Thyroid gland (tissue), 4 donors: Measurements from ENCODE around the gene OGFR. TPM values are rescaled to one million over a fixed set of nuclear protein-coding genes. Genes with fewer than 3 reads are reported as not detected.

Experiments
- DNase-seq, 2 donors: peaks; one replicate each; pipeline ENCODE4 v3.0.0-alpha.2; 2019
- H3K27ac ChIP-seq, 3 donors: fragments of 200-600 bp; sonication (generic); 1 replicate in 2 of 3; 2 replicates in 1 of 3; pipeline ENCODE4 v1.5.1; 2016 to 2019; ENCODE audit warnings: mild to moderate bottlenecking in 1 of 3, moderate library complexity in 1 of 3
- H3K27me3 ChIP-seq: fragments of 200-600 bp; sonication (generic); one replicate; pipeline ENCODE4 v1.5.1; 2019
- H3K36me3 ChIP-seq, 2 donors: fragments of 200-600 bp; sonication (generic); one replicate each; pipeline ENCODE4 v1.5.1; 2016 to 2019
- H3K4me1 ChIP-seq, 2 donors: fragments of 200-600 bp; sonication (generic); one replicate each; pipeline ENCODE4 v1.5.1; 2017 to 2019
- H3K4me3 ChIP-seq, 3 donors: fragments of 200-600 bp; sonication (generic); replicated peaks in 1 of 3; 1 replicate in 2 of 3; 2 replicates in 1 of 3; pipeline ENCODE4 v1.5.1; 2016; ENCODE audit warnings: mild to moderate bottlenecking in 1 of 3
- H3K9me3 ChIP-seq: fragments of 200-600 bp; sonication (generic); one replicate; pipeline ENCODE4 v1.5.1; 2017
- POLR2A ChIP-seq, 2 donors: fragments of 450-650 bp; IDR thresholded peaks; one replicate each; pipeline ENCODE4 v1.6.1; 2017; ENCODE audit warnings: antibody characterized with exemption in 2 of 2, mild to moderate bottlenecking in 2 of 2, moderate library complexity in 1 of 2
- WGBS, 2 donors: methylation state at CpG; one replicate each; pipeline ENCODE4 v1.1.5; 2017; 5-methylcytosine and 5-hydroxymethylcytosine counted together
- intact Hi-C: fragments of 100-400 bp; cut with DNase I; formaldehyde crosslinking; loops from one replicate; pipeline ENCODE4 v1.15.1; 2023
- small RNA-seq: library from RNA; depleted of rRNA; stranded (forward); fragments of <200 nt; gene quantifications from one replicate; pipeline ENCODE3, GENCODE V24; 2016
- total RNA-seq, 4 donors: library from RNA; depleted of rRNA; stranded (reverse); fragments of >200 nt; gene quantifications; one replicate each; pipeline ENCODE4 v1.2.3, GENCODE V29; 2016
- TF ChIP-seq, protein P1 (sequence below), 6 experiments: fragments of 200-600 bp in 3 of 6; fragments of 450-650 bp in 3 of 6; sonication (generic) in 3 of 6; IDR thresholded peaks; one replicate each; pipeline ENCODE4 v1.5.1; 2016 to 2019; ENCODE audit warnings: antibody characterized with exemption in 6 of 6, mild to moderate bottlenecking in 2 of 6, inconsistent platforms in 1 of 6, moderate library complexity in 1 of 6

Gene OGFR
- total RNA-seq, 4 donors from 2014 or later = 50.0 to 67.6 (median 63.7) TPM

DNA sequence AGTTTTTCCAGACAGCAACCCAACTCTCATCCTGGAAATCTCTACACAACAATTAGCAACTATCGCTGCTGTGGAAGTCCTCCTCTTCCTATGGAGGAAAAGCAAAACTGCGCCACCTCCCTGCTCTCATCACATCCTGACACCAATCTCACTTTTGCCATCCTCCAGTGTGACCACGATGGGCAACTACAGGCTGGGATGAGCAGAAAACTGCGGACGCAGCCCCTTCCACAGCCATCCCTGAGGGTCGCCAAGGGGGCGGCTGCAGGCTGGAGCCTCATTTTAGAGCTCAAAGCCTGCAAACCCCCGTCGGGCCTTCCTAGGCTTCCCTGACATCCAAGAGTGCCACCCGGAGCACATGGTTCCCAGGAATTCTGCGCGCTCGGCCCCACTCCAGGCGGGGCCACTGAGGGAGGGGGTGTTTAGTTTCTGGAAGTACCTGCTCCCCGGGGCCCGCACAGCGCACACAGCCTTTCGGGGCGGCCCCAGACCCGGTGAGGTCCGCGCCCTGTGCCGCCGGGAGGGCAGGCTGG is 55.8 kb downstream of the OGFR start:
- H3K36me3 ChIP-seq = peaks cover 8 to 10% of the 10 kb centered on the region in 2 donors
- WGBS, 2 donors = 21 to 27% methylated on average over 7 to 14 of the region's 24 CpGs
- H3K4me3 ChIP-seq = peak overlapping the region in 1 of 3 donors; percentile 38
- H3K27me3 ChIP-seq = no peaks in the 10 kb centered on the region
- H3K9me3 ChIP-seq = no peaks in the 10 kb centered on the region
- H3K4me1 ChIP-seq = peaks cover 17 to 26% of the 10 kb centered on the region in 2 donors
- intact Hi-C loops = loop anchor here (2.0 kb wide), 1 partner anchor 54 kb away; no protein-coding TSS in a partner anchor
- DNase-seq = peak in 1 of 2 donors; percentile 24
- no peak overlapping the region for H3K27ac ChIP-seq
- no peak for TF ChIP-seq POLR2A (IDR thresholded peaks at IDR 0.05)

DNA sequence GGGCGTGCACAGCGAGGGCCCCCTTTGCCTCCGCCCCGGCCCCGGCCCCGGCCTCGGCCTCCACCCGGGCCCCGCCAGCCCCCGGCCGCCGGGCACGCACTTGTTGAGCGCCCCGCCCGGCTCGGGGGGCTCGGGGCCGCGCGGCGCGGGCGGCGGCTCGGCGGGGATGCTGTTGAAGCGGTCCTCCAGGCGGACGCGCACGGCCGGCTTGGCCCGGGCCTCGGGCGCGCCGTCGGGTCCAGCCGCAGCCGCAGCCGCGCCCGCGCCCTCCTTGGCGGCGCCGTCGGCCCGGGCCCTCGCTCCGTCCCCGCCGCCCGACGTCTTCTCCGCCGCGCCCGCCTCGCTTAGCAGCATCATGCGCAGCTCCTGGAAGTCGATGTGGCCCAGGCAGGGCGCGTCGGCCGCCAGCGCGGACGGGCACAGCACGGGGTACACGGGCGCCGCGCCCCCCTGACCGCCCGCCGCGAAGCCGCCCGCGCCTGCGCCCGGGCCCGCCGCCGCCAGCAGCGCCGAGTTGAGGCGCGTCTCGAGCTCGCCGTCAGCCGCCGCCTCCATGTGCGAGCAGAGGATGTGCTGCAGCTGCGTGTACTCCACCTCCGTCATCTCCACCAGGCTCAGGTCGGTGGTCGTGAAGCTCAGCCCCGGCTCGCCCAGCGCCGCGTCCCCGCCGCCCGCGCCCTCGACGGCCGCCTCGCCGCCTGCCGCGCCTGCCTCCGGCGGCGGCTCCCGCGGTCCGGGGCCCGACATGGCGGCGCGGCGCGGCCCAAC is 56.5 kb downstream of the OGFR start:
- Histone ChIP-seq H3K4me1 (peaks cover 17 to 26% of the 10 kb centered on the region in 2 donors), H3K27me3 (no peaks in the 10 kb centered on the region), H3K27ac (no peak overlapping the region), H3K36me3 (peaks cover 8 to 10% of the 10 kb centered on the region in 2 donors), H3K9me3 (no peaks in the 10 kb centered on the region), H3K4me3 (peak overlapping the region in 1 of 3 donors; percentile 38)
- no CpG with 5 or more reads among the region's 129 CpGs for WGBS, 2 donors
- intact Hi-C loops = loop anchor here (2.0 kb wide), 1 partner anchor 54 kb away; no protein-coding TSS in a partner anchor
- TF ChIP-seq, protein P1, sequence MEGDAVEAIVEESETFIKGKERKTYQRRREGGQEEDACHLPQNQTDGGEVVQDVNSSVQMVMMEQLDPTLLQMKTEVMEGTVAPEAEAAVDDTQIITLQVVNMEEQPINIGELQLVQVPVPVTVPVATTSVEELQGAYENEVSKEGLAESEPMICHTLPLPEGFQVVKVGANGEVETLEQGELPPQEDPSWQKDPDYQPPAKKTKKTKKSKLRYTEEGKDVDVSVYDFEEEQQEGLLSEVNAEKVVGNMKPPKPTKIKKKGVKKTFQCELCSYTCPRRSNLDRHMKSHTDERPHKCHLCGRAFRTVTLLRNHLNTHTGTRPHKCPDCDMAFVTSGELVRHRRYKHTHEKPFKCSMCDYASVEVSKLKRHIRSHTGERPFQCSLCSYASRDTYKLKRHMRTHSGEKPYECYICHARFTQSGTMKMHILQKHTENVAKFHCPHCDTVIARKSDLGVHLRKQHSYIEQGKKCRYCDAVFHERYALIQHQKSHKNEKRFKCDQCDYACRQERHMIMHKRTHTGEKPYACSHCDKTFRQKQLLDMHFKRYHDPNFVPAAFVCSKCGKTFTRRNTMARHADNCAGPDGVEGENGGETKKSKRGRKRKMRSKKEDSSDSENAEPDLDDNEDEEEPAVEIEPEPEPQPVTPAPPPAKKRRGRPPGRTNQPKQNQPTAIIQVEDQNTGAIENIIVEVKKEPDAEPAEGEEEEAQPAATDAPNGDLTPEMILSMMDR (IDR thresholded peaks at IDR 0.05) = no peak
- TF ChIP-seq POLR2A (IDR thresholded peaks at IDR 0.05) = no peak
- DNase-seq = peak; percentile 17 to 33

DNA sequence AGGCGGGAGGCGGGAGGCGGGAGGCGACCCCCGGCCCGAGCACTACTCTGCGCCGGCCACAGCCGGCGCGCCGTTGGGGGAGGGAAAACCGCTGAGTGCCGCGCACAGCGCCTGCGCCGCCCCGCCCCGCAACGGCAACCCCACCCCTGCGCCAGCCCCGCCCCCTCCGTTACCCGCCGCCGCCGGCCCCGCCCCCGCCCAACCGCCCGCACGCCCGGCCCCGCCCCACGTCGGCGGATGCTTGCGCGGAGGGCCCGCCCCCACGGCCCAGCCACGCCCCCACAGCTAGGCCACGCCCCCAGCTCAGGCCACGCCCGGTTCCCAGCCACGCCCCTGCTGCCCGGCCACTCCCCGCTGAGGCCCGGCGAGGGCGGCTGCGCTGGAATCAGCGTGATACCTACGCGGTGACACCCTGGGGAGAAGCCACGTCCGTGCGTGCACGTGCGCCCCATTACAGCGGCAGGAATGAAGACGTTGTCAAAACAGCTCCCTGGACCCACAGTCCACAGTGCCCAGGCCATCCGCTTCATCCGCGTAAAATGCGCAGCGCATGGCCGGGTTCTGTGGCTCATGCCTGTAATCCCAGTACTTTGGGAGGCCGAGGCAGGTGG is 57.2 kb downstream of the OGFR start, which contains the start of gene TCFL5:
TCFL5 (minus strand) TSS at position 97 of the 611 bp plus-strand sequence. CDS start 152 bp downstream, outside the sequence.
- H3K27ac ChIP-seq = peak within 1 kb of the TSS in 2 of 3 donors; percentile 48 to 62

More for the DNA sequence above, 57.2 kb downstream of the OGFR start, which contains the start of gene TCFL5:
- Histone ChIP-seq H3K27me3 (no peaks in the 10 kb centered on the region), H3K4me1 (peaks cover 17 to 26% of the 10 kb centered on the region in 2 donors), H3K9me3 (no peaks in the 10 kb centered on the region), H3K36me3 (peaks cover 5 to 7% of the 10 kb centered on the region in 2 donors), H3K4me3 (peak within 1 kb of the TSS in 1 of 3 donors; percentile 38)
- WGBS, 2 donors = 53 to 57% methylated on average over 1 to 11 of the region's 70 CpGs
- peak; percentile 79 to 80 for DNase-seq
- TF ChIP-seq, protein P1 (IDR thresholded peaks at IDR 0.05) = no peak
- TF ChIP-seq POLR2A (IDR thresholded peaks at IDR 0.05) = no peak
- intact Hi-C loops = loop anchor here (2.0 kb wide), 1 partner anchor 55 kb away; no protein-coding TSS in a partner anchor

Small RNAs within 50 kb of the gene (small RNA-seq; reads per million reads assigned to genes)
- not detected for gene DPH3P1

Other genes starting within 250 kb of the OGFR start
- gene SLCO4A1, start 162.3 kb upstream of the OGFR start, total RNA-seq = 10 to 100 TPM in 1 of 4 donors, 1 to 10 TPM in 3; 5.3 to 18.3 (median 6.7) TPM
- under 1 TPM in 1 of 4 donors, not detected in 3; 0.67 TPM for gene NTSR1, start 96.0 kb upstream of the OGFR start, total RNA-seq
- gene MRGBP, start 8.4 kb upstream of the OGFR start, total RNA-seq = 10 to 100 TPM in 3 of 4 donors, 1 to 10 TPM in 1; 9.9 to 14.6 (median 12.4) TPM
- gene COL9A3, start 12.2 kb downstream of the OGFR start, total RNA-seq = 100 to 1,000 TPM in 1 of 4 donors, 10 to 100 TPM in 2, 1 to 10 TPM in 1; 5.3 to 113 (median 62.8) TPM
- 10 to 100 TPM; 15.3 to 26.6 (median 20.6) TPM for gene TCFL5, start 57.0 kb downstream of the OGFR start, total RNA-seq
- 10 to 100 TPM; 67.7 to 92.9 (median 72.2) TPM for gene DIDO1, start 121.7 kb downstream of the OGFR start, total RNA-seq
- gene GID8, start 133.3 kb downstream of the OGFR start, total RNA-seq = 10 to 100 TPM; 30.3 to 38.5 (median 34.5) TPM
- gene SLC17A9, start 147.9 kb downstream of the OGFR start, total RNA-seq = 1 to 10 TPM in 2 of 4 donors, under 1 TPM in 2; 0.68 to 1.6 (median 1.00) TPM
- gene BHLHE23, start 202.1 kb downstream of the OGFR start, total RNA-seq = not detected